OCI-LY1 (cell line): ENCODE data around the gene CCL20.

Source experiments
- H2AFZ ChIP-seq: fragments of 200-600 bp; sonication (generic), shearing (Covaris generic); 2 replicates; pipeline ENCODE4 v1.6.0; 2014; ENCODE audit warnings: antibody characterized with exemption, mild to moderate bottlenecking, low read length
- H3F3A ChIP-seq: fragments of 200-600 bp; sonication (generic), shearing (Covaris generic); 2 replicates; pipeline ENCODE4 v1.6.0; 2014; ENCODE audit warnings: mild to moderate bottlenecking, antibody characterized with exemption, low read length, moderate library complexity; ENCODE audit not compliant: insufficient read depth
- H3K27ac ChIP-seq: fragments of 200-600 bp; sonication (generic); 2 replicates; pipeline ENCODE4 v1.5.1; 2014; ENCODE audit warnings: low read length, mixed run types, mild to moderate bottlenecking, low read depth; ENCODE audit not compliant: poor library complexity, severe bottlenecking
- H3K27me3 ChIP-seq: fragments of 200-600 bp; sonication (generic); 2 replicates; pipeline ENCODE4 v1.6.0; 2014; ENCODE audit warnings: antibody characterized with exemption, mild to moderate bottlenecking, low read length, moderate library complexity; ENCODE audit not compliant: insufficient read depth
- H3K36me3 ChIP-seq: fragments of 200-600 bp; sonication (generic); 2 replicates; pipeline ENCODE4 v1.6.1; 2014; ENCODE audit warnings: mild to moderate bottlenecking, antibody characterized with exemption, low read length, moderate library complexity, mixed read lengths; ENCODE audit not compliant: insufficient read depth
- H3K4me1 ChIP-seq: fragments of 200-600 bp; sonication (generic); 2 replicates; pipeline ENCODE4 v1.5.1; 2014; ENCODE audit warnings: mild to moderate bottlenecking, low read length, moderate library complexity; ENCODE audit not compliant: insufficient read depth, severe bottlenecking
- H3K4me2 ChIP-seq: fragments of 200-600 bp; sonication (generic), shearing (Covaris generic); 2 replicates; pipeline ENCODE4 v1.6.1; 2014; ENCODE audit warnings: low read length
- H3K4me3 ChIP-seq: fragments of 200-600 bp; sonication (generic); 2 replicates; pipeline ENCODE4 v1.5.1; 2014; ENCODE audit warnings: low read length, low read depth, mild to moderate bottlenecking, mixed read lengths; ENCODE audit not compliant: poor library complexity, severe bottlenecking
- H3K79me2 ChIP-seq: fragments of 200-600 bp; shearing (Covaris generic); 2 replicates; pipeline ENCODE4 v1.6.1; 2016; ENCODE audit warnings: mixed run types, low read length, mixed read lengths; ENCODE audit not compliant: insufficient read depth
- H3K9ac ChIP-seq: fragments of 200-600 bp; sonication (generic), shearing (Covaris generic); 2 replicates; pipeline ENCODE4 v1.6.1; 2014; ENCODE audit warnings: mild to moderate bottlenecking, low read length, mixed read lengths
- H3K9me2 ChIP-seq: fragments of 200-600 bp; sonication (generic), shearing (Covaris generic); 2 replicates; pipeline ENCODE4 v1.6.1; 2014; ENCODE audit warnings: low read depth, mild to moderate bottlenecking, low read length, mixed read lengths
- H3K9me3 ChIP-seq: fragments of 200-600 bp; shearing (Covaris generic); 2 replicates; pipeline ENCODE4 v1.6.1; 2014; ENCODE audit warnings: low read length, mixed read lengths
- H4K20me1 ChIP-seq: fragments of 200-600 bp; sonication (generic), shearing (Covaris generic); 2 replicates; pipeline ENCODE4 v1.6.0; 2016; ENCODE audit warnings: mild to moderate bottlenecking, low read length; ENCODE audit not compliant: insufficient read depth
- CTCF ChIP-seq: fragments of 200-600 bp; sonication (generic), shearing (Covaris generic); IDR thresholded peaks from 2 replicates; pipeline ENCODE4 v1.5.1; 2017; ENCODE audit warnings: mild to moderate bottlenecking, antibody characterized with exemption, low read length, moderate library complexity, mixed read lengths
- EZH2 ChIP-seq: fragments of 200-600 bp; sonication (generic), shearing (Covaris generic); IDR thresholded peaks from 2 replicates; pipeline ENCODE4 v1.8.0; 2017; ENCODE audit warnings: borderline replicate concordance, mixed run types, mild to moderate bottlenecking, antibody characterized with exemption, low read length, moderate library complexity, mixed read lengths

The CCL20 gene

GRCh38 chr2:227828477-227828912, 14.9 kb downstream of the CCL20 start:
- Histone ChIP-seq H3K27me3 (no peaks in the 10 kb centered on the region), H3K79me2 (no peaks in the 10 kb centered on the region), H3K4me1 (no peaks in the 10 kb centered on the region), H3K27ac (no peak overlapping the region), H3K9ac (no peak overlapping the region), H3K9me3 (no peaks in the 10 kb centered on the region), H4K20me1 (no peaks in the 10 kb centered on the region), H3K4me3 (no peak overlapping the region), H3F3A (no peaks in the 10 kb centered on the region), H3K9me2 (no peaks in the 10 kb centered on the region), H3K4me2 (no peak overlapping the region), H3K36me3 (no peaks in the 10 kb centered on the region), H2AFZ (no peak overlapping the region)
- TF ChIP-seq CTCF (no peak), EZH2 (no peak)

- no peak overlapping the region for H3K4me2 ChIP-seq
- no peaks in the 10 kb centered on the region for H3K36me3 ChIP-seq
- no peak overlapping the region for H3K4me3 ChIP-seq
- no peaks in the 10 kb centered on the region for H3K27me3 ChIP-seq
- no peak for TF ChIP-seq CTCF
- TF ChIP-seq EZH2, result no peak
- no peak overlapping the region for H3K9ac ChIP-seq
- H3K9me2 ChIP-seq, result no peaks in the 10 kb centered on the region
- no peaks in the 10 kb centered on the region for H3K4me1 ChIP-seq
- no peaks in the 10 kb centered on the region for H3K79me2 ChIP-seq
- H2AFZ ChIP-seq, result no peak overlapping the region
- no peaks in the 10 kb centered on the region for H3K9me3 ChIP-seq
- no peaks in the 10 kb centered on the region for H4K20me1 ChIP-seq
- H3K27ac ChIP-seq, result no peak overlapping the region
- no peaks in the 10 kb centered on the region for H3F3A ChIP-seq
Observed at GRCh38 chr2:227829337-227829736, 15.7 kb downstream of the CCL20 start.

GRCh38 chr2:227834423-227834822, 20.8 kb downstream of the CCL20 start:
- TF ChIP-seq CTCF, result no peak
- no peak for TF ChIP-seq EZH2
- Histone ChIP-seq H3K4me3 (no peak overlapping the region), H3K9ac (no peak overlapping the region), H3K36me3 (no peaks in the 10 kb centered on the region), H3K79me2 (no peaks in the 10 kb centered on the region), H3K27ac (no peak overlapping the region), H3K9me3 (no peaks in the 10 kb centered on the region), H3K9me2 (no peaks in the 10 kb centered on the region), H3K4me1 (no peaks in the 10 kb centered on the region), H3K4me2 (no peak overlapping the region), H2AFZ (no peak overlapping the region), H4K20me1 (no peaks in the 10 kb centered on the region), H3K27me3 (no peaks in the 10 kb centered on the region), H3F3A (no peaks in the 10 kb centered on the region)
